DND-41 (cell line): Measurements from ENCODE around the gene PTX3.

Experiments
- ATAC-seq: fragments of 200-7000 bp; cut with Tn5 transposase; 3 replicates; pipeline ENCODE4 v1.9.1; 2021; ENCODE audit warnings: low read depth; ENCODE audit not compliant: insufficient read depth
- DNase-seq: peaks from one replicate; pipeline ENCODE4 v3.0.0-alpha.2; 2020
- H2AFZ ChIP-seq: 2 replicates; pipeline ENCODE4 v1.6.0; 2012; ENCODE audit warnings: low read depth, low read length
- H3K27ac ChIP-seq: 2 replicates; pipeline ENCODE4 v1.5.1; 2012; ENCODE audit warnings: low read length, inconsistent platforms
- H3K27me3 ChIP-seq: fragments of 200-600 bp; sonication (generic); 2 replicates; pipeline ENCODE4 v1.6.0; 2012; ENCODE audit warnings: low read length, mild to moderate bottlenecking, inconsistent platforms; ENCODE audit not compliant: insufficient read depth, poor library complexity
- H3K36me3 ChIP-seq: 2 replicates; pipeline ENCODE4 v1.5.1; 2012; ENCODE audit warnings: low read length, inconsistent platforms; ENCODE audit not compliant: insufficient read depth
- H3K4me1 ChIP-seq: 2 replicates; pipeline ENCODE4 v1.5.1; 2012; ENCODE audit warnings: mild to moderate bottlenecking, low read length; ENCODE audit not compliant: insufficient read depth
- H3K4me2 ChIP-seq: 2 replicates; pipeline ENCODE4 v1.6.0; 2012; ENCODE audit warnings: mild to moderate bottlenecking, moderate library complexity, low read length, inconsistent platforms; ENCODE audit not compliant: insufficient read depth
- H3K4me3 ChIP-seq, 2 experiments: fragments of 200-600 bp in 1 of 2; shearing (Covaris generic) in 1 of 2; 2 replicates each; pipeline ENCODE4 v1.5.1; 2012 to 2016; ENCODE audit warnings: inconsistent platforms in 2 of 2, low read length in 2 of 2, mild to moderate bottlenecking in 2 of 2, low read depth in 1 of 2, moderate library complexity in 1 of 2
- H3K79me2 ChIP-seq: 2 replicates; pipeline ENCODE4 v1.6.0; 2012; ENCODE audit warnings: low read length, inconsistent platforms; ENCODE audit not compliant: insufficient read depth
- H3K9ac ChIP-seq: 2 replicates; pipeline ENCODE4 v1.6.0; 2012; ENCODE audit warnings: low read depth, mild to moderate bottlenecking, inconsistent platforms, low read length, moderate library complexity
- H3K9me3 ChIP-seq: 2 replicates; pipeline ENCODE4 v1.5.1; 2012; ENCODE audit warnings: low read length, moderate library complexity, mild to moderate bottlenecking, inconsistent platforms; ENCODE audit not compliant: insufficient read depth, severe bottlenecking
- H4K20me1 ChIP-seq: 2 replicates; pipeline ENCODE4 v1.6.0; 2012; ENCODE audit warnings: low read length; ENCODE audit not compliant: insufficient read depth
- EZH2 ChIP-seq: IDR thresholded peaks from 3 replicates; pipeline ENCODE4 v1.6.1; 2012; ENCODE audit warnings: borderline replicate concordance, low read depth, mild to moderate bottlenecking, moderate library complexity, low read length, inconsistent platforms; ENCODE audit not compliant: severe bottlenecking
- TF ChIP-seq, protein P1 (sequence below): IDR thresholded peaks from 2 replicates; pipeline ENCODE4 v1.5.1; 2012; ENCODE audit warnings: borderline replicate concordance, low read length, moderate library complexity, mild to moderate bottlenecking; ENCODE audit not compliant: poor library complexity, severe bottlenecking; ENCODE audit errors: extremely low read depth

Gene PTX3

DNA sequence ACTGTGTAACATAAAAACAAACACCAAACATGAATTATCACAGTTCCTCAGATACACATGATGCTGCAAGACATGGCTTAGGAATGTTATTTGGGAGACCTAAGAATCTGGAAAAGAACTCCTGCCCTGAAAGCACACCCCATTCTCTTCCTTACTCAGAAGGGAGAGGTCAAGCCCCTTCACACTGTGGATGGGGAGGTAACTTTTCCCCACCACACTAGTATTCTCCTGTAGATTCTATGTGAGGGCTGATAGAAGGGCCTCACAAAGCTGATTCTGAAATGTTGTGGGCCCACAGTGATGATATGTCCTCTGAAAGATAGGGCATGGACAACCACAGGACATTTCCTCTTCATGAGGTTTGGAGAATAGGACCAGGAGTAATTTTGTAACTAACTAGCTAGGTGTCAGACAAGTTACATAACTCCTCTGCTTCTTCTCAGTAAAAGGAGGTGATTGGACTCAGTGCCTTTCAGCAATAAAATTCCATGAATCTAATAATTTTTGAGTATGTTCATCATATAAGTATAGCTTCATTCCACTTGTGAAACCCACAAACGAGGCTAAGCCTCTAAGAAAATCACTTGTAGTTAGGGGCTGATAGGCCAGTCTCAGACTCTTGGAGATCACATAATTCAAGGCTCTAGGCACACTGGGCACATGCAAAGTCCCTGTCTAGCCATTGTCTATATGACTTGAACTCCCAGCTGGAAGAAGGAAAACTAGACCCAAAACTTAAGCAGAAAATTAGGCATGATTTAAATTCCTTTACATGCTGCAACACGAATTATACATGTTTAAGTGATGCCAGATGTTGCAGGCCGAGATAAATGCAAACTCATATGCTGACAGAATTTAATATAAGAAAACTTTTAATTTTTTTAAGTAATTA is 7.5 kb downstream of the PTX3 start:
- H3K4me1 ChIP-seq: no peaks in the 10 kb centered on the region
- no peaks in the 10 kb centered on the region for H3K36me3 ChIP-seq
- no peaks in the 10 kb centered on the region for H4K20me1 ChIP-seq
- TF ChIP-seq, protein P1, sequence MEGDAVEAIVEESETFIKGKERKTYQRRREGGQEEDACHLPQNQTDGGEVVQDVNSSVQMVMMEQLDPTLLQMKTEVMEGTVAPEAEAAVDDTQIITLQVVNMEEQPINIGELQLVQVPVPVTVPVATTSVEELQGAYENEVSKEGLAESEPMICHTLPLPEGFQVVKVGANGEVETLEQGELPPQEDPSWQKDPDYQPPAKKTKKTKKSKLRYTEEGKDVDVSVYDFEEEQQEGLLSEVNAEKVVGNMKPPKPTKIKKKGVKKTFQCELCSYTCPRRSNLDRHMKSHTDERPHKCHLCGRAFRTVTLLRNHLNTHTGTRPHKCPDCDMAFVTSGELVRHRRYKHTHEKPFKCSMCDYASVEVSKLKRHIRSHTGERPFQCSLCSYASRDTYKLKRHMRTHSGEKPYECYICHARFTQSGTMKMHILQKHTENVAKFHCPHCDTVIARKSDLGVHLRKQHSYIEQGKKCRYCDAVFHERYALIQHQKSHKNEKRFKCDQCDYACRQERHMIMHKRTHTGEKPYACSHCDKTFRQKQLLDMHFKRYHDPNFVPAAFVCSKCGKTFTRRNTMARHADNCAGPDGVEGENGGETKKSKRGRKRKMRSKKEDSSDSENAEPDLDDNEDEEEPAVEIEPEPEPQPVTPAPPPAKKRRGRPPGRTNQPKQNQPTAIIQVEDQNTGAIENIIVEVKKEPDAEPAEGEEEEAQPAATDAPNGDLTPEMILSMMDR: no peak
- no peak for TF ChIP-seq EZH2
- no peak overlapping the region for H3K27ac ChIP-seq
- H3K9me3 ChIP-seq: no peaks in the 10 kb centered on the region
- H3K9ac ChIP-seq: no peak overlapping the region
- H3K79me2 ChIP-seq: no peaks in the 10 kb centered on the region
- H3K4me2 ChIP-seq: no peak overlapping the region
- no peak for DNase-seq
- H2AFZ ChIP-seq: no peak overlapping the region
- no peaks in the 10 kb centered on the region for H3K27me3 ChIP-seq
- ATAC-seq: no peak
- H3K4me3 ChIP-seq: no peak overlapping the region

DNA sequence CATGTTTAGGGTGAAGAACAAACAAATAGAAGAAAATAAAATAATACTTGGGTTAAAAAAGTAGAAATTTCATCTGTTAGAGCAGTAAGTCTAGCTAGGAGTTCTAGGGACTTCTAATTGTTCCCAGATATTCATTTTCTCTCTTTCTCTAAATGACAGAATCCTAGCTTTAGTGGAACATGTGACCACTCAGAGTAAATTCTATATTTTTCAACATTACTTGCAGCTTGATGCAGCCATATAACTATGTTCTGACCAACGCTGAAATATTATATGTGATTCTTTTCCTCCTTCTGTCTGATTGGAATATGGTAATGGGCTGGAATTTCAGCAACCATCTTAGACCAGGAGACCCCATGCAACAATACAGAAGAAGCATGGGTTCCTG is 8.1 kb downstream of the PTX3 start:
- H2AFZ ChIP-seq: no peak overlapping the region
- no peaks in the 10 kb centered on the region for H4K20me1 ChIP-seq
- no peak overlapping the region for H3K9ac ChIP-seq
- no peak overlapping the region for H3K4me2 ChIP-seq
- H3K4me1 ChIP-seq: no peaks in the 10 kb centered on the region
- no peak overlapping the region for H3K27ac ChIP-seq
- H3K36me3 ChIP-seq: no peaks in the 10 kb centered on the region
- H3K4me3 ChIP-seq: no peak overlapping the region
- H3K79me2 ChIP-seq: no peaks in the 10 kb centered on the region
- TF ChIP-seq, protein P1: no peak
- no peak for TF ChIP-seq EZH2
- no peaks in the 10 kb centered on the region for H3K27me3 ChIP-seq
- ATAC-seq (no peak), DNase-seq (no peak)
- H3K9me3 ChIP-seq: no peaks in the 10 kb centered on the region

DNA sequence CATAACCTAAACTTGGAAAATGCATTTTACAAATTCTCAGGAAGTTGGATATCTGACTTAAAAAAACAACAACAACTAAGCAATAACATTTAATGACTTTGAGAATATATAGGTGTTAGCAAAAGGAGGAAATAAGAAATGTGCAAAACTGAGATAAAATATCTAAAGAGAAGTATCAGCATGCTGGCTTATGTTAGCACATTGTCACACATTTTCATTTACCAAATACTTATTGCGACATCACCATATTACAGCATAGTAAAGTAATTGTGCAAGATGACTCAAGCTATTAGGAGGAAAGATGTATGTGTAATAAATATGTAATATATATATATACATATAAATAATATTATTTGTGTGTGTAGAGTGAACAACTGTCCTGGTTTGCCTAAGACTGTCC is 9.2 kb downstream of the PTX3 start:
- Histone ChIP-seq H3K4me1 (no peaks in the 10 kb centered on the region), H3K79me2 (no peaks in the 10 kb centered on the region), H4K20me1 (no peaks in the 10 kb centered on the region), H3K4me3 (no peak overlapping the region), H3K27ac (no peak overlapping the region), H3K27me3 (no peaks in the 10 kb centered on the region), H3K36me3 (no peaks in the 10 kb centered on the region), H3K9me3 (no peaks in the 10 kb centered on the region), H3K9ac (no peak overlapping the region), H3K4me2 (no peak overlapping the region), H2AFZ (no peak overlapping the region)
- ATAC-seq (no peak), DNase-seq (no peak)
- TF ChIP-seq, protein P1: no peak
- no peak for TF ChIP-seq EZH2
